Activated CD4-positive, alpha-beta memory T cell treated with anti-CD3 and anti-CD28 coated beads, Interleukin-2, amount 10 ng/mL, durations not matched to agents 7 days and 5 days (primary cell): Measurements from ENCODE around the gene RRAGA. TPM values are rescaled to one million over a fixed set of nuclear protein-coding genes. Genes with fewer than 3 reads are reported as not detected.
"Not testable (repeated sequence)": the region's sequence is repeated elsewhere in the genome, so short reads cannot be mapped to it uniquely, and the experiment has no call there.

Source experiments
- CTCF ChIA-PET: fragments of 350-600 bp; sonication (Branson Sonifier 250); formaldehyde crosslinking; loops from one replicate; lab custom pipeline; 2021; ENCODE audit warnings: antibody characterized with exemption, inconsistent platforms; lab: Charles Lee
- POLR2A ChIA-PET: fragments of 350-600 bp; sonication (Branson Sonifier 250); formaldehyde crosslinking; loops from one replicate; lab custom pipeline; 2021; ENCODE audit warnings: antibody characterized with exemption; lab: Charles Lee
- DNase-seq: peaks from one replicate; pipeline ENCODE4 v3.0.0-alpha.2; 2020
- H3K27ac Mint-ChIP-seq: one replicate; pipeline ENCODE4 v1.8.0; 2021; ENCODE audit warnings: mild to moderate bottlenecking, mixed read lengths
- H3K27me3 Mint-ChIP-seq: one replicate; pipeline ENCODE4 v1.8.0; 2021; ENCODE audit warnings: mixed read lengths
- H3K36me3 Mint-ChIP-seq: one replicate; pipeline ENCODE4 v1.8.0; 2021; ENCODE audit warnings: low read depth, mixed read lengths
- H3K4me1 Mint-ChIP-seq: one replicate; pipeline ENCODE4 v1.8.0; 2021; ENCODE audit warnings: mixed read lengths
- H3K4me3 Mint-ChIP-seq: one replicate; pipeline ENCODE4 v1.8.0; 2021; ENCODE audit warnings: mild to moderate bottlenecking, mixed read lengths
- H3K9me3 Mint-ChIP-seq: one replicate; pipeline ENCODE4 v1.8.0; 2021; ENCODE audit warnings: mixed read lengths
- total RNA-seq, 2 experiments: library from RNA; stranded (reverse); gene quantifications; one replicate each; pipeline ENCODE4 v1.2.3, GENCODE V29; 2021

RRAGA gene
- 10 to 100 TPM; 50.2 to 51.1 TPM for total RNA-seq

GRCh38 chr9:19048966-19049916 is at the start of gene RRAGA:
Gene RRAGA (plus strand): TSS chr9:19049427. CDS start chr9:19049660, 233 bp downstream.
- Mint-ChIP-seq H3K36me3 (peaks cover 28% of the 10 kb centered on the region), H3K9me3 (no peaks in the 10 kb centered on the region), H3K27me3 (no peaks in the 10 kb centered on the region), H3K4me3 (peak within 1 kb of the TSS; percentile 97), H3K27ac (peak within 1 kb of the TSS; percentile 97), H3K4me1 (peaks cover 35% of the 10 kb centered on the region)
- ChIA-PET POLR2A (interaction anchor here (0.7 to 3.9 kb wide), 27 partner anchors 10 to 416 kb away, joined by 3 to 27 read pairs (median 6); partner anchors contain the start of genes ACER2, DENND4C and RPS6), CTCF (interaction anchor here (0.5 to 3.1 kb wide), 33 partner anchors 8 to 415 kb away, joined by 3 to 39 read pairs (median 4); partner anchors contain the start of genes ACER2, DENND4C and RPS6)
- DNase-seq: peak; percentile 96

GRCh38 chr9:19000133-19000532 is 49.1 kb upstream of the RRAGA start:
- Mint-ChIP-seq H3K4me1 (no peaks in the 10 kb centered on the region), H3K27ac (no peak overlapping the region), H3K4me3 (no peak overlapping the region), H3K36me3 (peaks cover 2% of the 10 kb centered on the region), H3K27me3 (peaks cover 11% of the 10 kb centered on the region), H3K9me3 (peaks cover 9% of the 10 kb centered on the region)
- POLR2A ChIA-PET: no interaction called here
- CTCF ChIA-PET: no interaction called here
- DNase-seq: no peak

GRCh38 chr9:19009391-19009965 is 39.7 kb upstream of the RRAGA start:
- Mint-ChIP-seq H3K36me3 (no peaks in the 10 kb centered on the region), H3K9me3 (peaks cover under 1% of the 10 kb centered on the region), H3K4me1 (no peaks in the 10 kb centered on the region), H3K4me3 (no peak overlapping the region), H3K27ac (no peak overlapping the region), H3K27me3 (peaks cover 9% of the 10 kb centered on the region)
- no peak for DNase-seq
- CTCF ChIA-PET: interaction anchor here (1.9 kb wide), 1 partner anchor 755 kb away, joined by 8 read pairs; no protein-coding TSS in a partner anchor
- POLR2A ChIA-PET: no interaction called here

- Mint-ChIP-seq H3K4me3 (no peak overlapping the region), H3K27ac (no peak overlapping the region), H3K4me1 (peaks cover 3% of the 10 kb centered on the region), H3K27me3 (peaks cover 2% of the 10 kb centered on the region), H3K36me3 (no peaks in the 10 kb centered on the region), H3K9me3 (no peaks in the 10 kb centered on the region)
- CTCF ChIA-PET: interaction anchor here (1.0 kb wide), 1 partner anchor 10 kb away, joined by 4 read pairs; no protein-coding TSS in a partner anchor
- DNase-seq: no peak
- POLR2A ChIA-PET: no interaction called here
These were observed 31.0 kb upstream of the RRAGA start for GRCh38 chr9:19018201-19018600.

GRCh38 chr9:19020886-19021455 is 28.3 kb upstream of the RRAGA start:
- no peak for DNase-seq
- H3K36me3 Mint-ChIP-seq: no peaks in the 10 kb centered on the region
- H3K4me1 Mint-ChIP-seq: peaks cover 3% of the 10 kb centered on the region
- POLR2A ChIA-PET: interaction anchor here (1.0 kb wide), 1 partner anchor 32 kb away, joined by 3 read pairs; no protein-coding TSS in a partner anchor
- CTCF ChIA-PET: interaction anchor here (1.3 to 1.5 kb wide), 2 partner anchors 13 to 444 kb away, joined by 3 read pairs; partner anchors contain the start of gene SAXO1
- no peaks in the 10 kb centered on the region for H3K9me3 Mint-ChIP-seq
- H3K27me3 Mint-ChIP-seq: peaks cover 11% of the 10 kb centered on the region
- no peak overlapping the region for H3K27ac Mint-ChIP-seq
- no peak overlapping the region for H3K4me3 Mint-ChIP-seq

- not testable (repeated sequence) for H3K9me3 Mint-ChIP-seq, H3K4me3 Mint-ChIP-seq, H3K4me1 Mint-ChIP-seq, H3K27ac Mint-ChIP-seq, DNase-seq, H3K36me3 Mint-ChIP-seq
- POLR2A ChIA-PET: interaction anchor here (0.8 to 1.0 kb wide), 2 partner anchors 20 to 32 kb away, joined by 3 read pairs; no protein-coding TSS in a partner anchor
- CTCF ChIA-PET: interaction anchor here (1.3 to 1.5 kb wide), 2 partner anchors 12 to 443 kb away, joined by 3 read pairs; partner anchors contain the start of gene SAXO1
- H3K27me3 Mint-ChIP-seq: peaks cover 12% of the 10 kb centered on the region
These were observed 27.6 kb upstream of the RRAGA start for GRCh38 chr9:19021649-19022048.

- ChIA-PET POLR2A (interaction anchor here (0.8 to 1.0 kb wide), 2 partner anchors 20 to 33 kb away, joined by 3 read pairs; no protein-coding TSS in a partner anchor), CTCF (interaction anchor here (1.5 kb wide), 1 partner anchor 442 kb away, joined by 3 read pairs; no protein-coding TSS in a partner anchor)
- H3K4me3 Mint-ChIP-seq: no peak overlapping the region
- H3K27me3 Mint-ChIP-seq: peaks cover 14% of the 10 kb centered on the region
- no peak overlapping the region for H3K27ac Mint-ChIP-seq
- no peaks in the 10 kb centered on the region for H3K9me3 Mint-ChIP-seq
- H3K4me1 Mint-ChIP-seq: peaks cover 12% of the 10 kb centered on the region
- H3K36me3 Mint-ChIP-seq: no peaks in the 10 kb centered on the region
- DNase-seq: no peak
These were observed 27.0 kb upstream of the RRAGA start for GRCh38 chr9:19022206-19022605.

GRCh38 chr9:19023078-19023477 is 26.1 kb upstream of the RRAGA start:
- H3K27ac Mint-ChIP-seq: no peak overlapping the region
- H3K4me3 Mint-ChIP-seq: no peak overlapping the region
- DNase-seq: no peak
- POLR2A ChIA-PET: no interaction called here
- peaks cover 12% of the 10 kb centered on the region for H3K4me1 Mint-ChIP-seq
- peaks cover 14% of the 10 kb centered on the region for H3K27me3 Mint-ChIP-seq
- H3K9me3 Mint-ChIP-seq: no peaks in the 10 kb centered on the region
- CTCF ChIA-PET: no interaction called here
- H3K36me3 Mint-ChIP-seq: no peaks in the 10 kb centered on the region

- H3K27me3 Mint-ChIP-seq: peaks cover 20% of the 10 kb centered on the region
- H3K4me1 Mint-ChIP-seq: peaks cover 21% of the 10 kb centered on the region
- CTCF ChIA-PET: interaction anchor here (0.7 to 1.7 kb wide), 7 partner anchors 15 to 771 kb away, joined by 3 to 7 read pairs (median 4); no protein-coding TSS in a partner anchor
- H3K27ac Mint-ChIP-seq: no peak overlapping the region
- no peaks in the 10 kb centered on the region for H3K36me3 Mint-ChIP-seq
- no peak overlapping the region for H3K4me3 Mint-ChIP-seq
- POLR2A ChIA-PET: no interaction called here
- no peak for DNase-seq
- H3K9me3 Mint-ChIP-seq: no peaks in the 10 kb centered on the region
These were observed 22.9 kb upstream of the RRAGA start for GRCh38 chr9:19026375-19026774.

GRCh38 chr9:19027825-19028224 is 21.4 kb upstream of the RRAGA start:
- Mint-ChIP-seq H3K9me3 (no peaks in the 10 kb centered on the region), H3K27me3 (peaks cover 20% of the 10 kb centered on the region), H3K36me3 (no peaks in the 10 kb centered on the region), H3K4me3 (no peak overlapping the region), H3K4me1 (peaks cover 19% of the 10 kb centered on the region), H3K27ac (no peak overlapping the region)
- DNase-seq: no peak
- POLR2A ChIA-PET: no interaction called here
- CTCF ChIA-PET: interaction anchor here (1.0 to 2.5 kb wide), 7 partner anchors 17 to 1217 kb away, joined by 3 to 23 read pairs (median 4); no protein-coding TSS in a partner anchor

GRCh38 chr9:19028835-19029451 is 20.3 kb upstream of the RRAGA start:
- no peaks in the 10 kb centered on the region for H3K36me3 Mint-ChIP-seq
- no peak overlapping the region for H3K27ac Mint-ChIP-seq
- ChIA-PET CTCF (interaction anchor here (0.9 to 2.5 kb wide), 12 partner anchors 8 to 1218 kb away, joined by 3 to 23 read pairs (median 4); partner anchors contain the start of gene RRAGA), POLR2A (no interaction called here)
- peak; percentile 35 for DNase-seq
- no peaks in the 10 kb centered on the region for H3K9me3 Mint-ChIP-seq
- H3K4me3 Mint-ChIP-seq: no peak overlapping the region
- peaks cover 14% of the 10 kb centered on the region for H3K27me3 Mint-ChIP-seq
- peaks cover 19% of the 10 kb centered on the region for H3K4me1 Mint-ChIP-seq

GRCh38 chr9:19030899-19031298 is 18.3 kb upstream of the RRAGA start:
- Mint-ChIP-seq H3K27ac (no peak overlapping the region), H3K9me3 (no peaks in the 10 kb centered on the region), H3K27me3 (peaks cover 12% of the 10 kb centered on the region), H3K4me1 (peaks cover 19% of the 10 kb centered on the region), H3K36me3 (no peaks in the 10 kb centered on the region), H3K4me3 (no peak overlapping the region)
- no peak for DNase-seq
- POLR2A ChIA-PET: no interaction called here
- CTCF ChIA-PET: no interaction called here
